Measurements from ENCODE around the gene CXCL1. TPM values are rescaled to one million over a fixed set of nuclear protein-coding genes. Genes with fewer than 3 reads are reported as not detected.

The CXCL1 gene
- total and polyA plus RNA-seq, 2 donors (not counting 3 experiments of a cell fraction or from before 2014, with no cell fraction given): 20.0 to 26.7 TPM

GRCh38 chr4:73822389-73822788, 46.8 kb upstream of the CXCL1 start:
- no peak overlapping the region for H3K4me3 ChIP-seq (replicated peaks in 1 of 3; ENCODE audit: insufficient read depth in 1 of 3, low read depth in 1 of 3, low read length in 3 of 3)
- intact Hi-C loops (cut with micrococcal nuclease) (no loop called here), dilution Hi-C loops (cut with MboI; ENCODE audit: extremely low pct_ligation_motif_present, low sequenced_read_pairs) (no loop called here)
- H3K27ac ChIP-seq (ENCODE audit: insufficient read depth, low read depth, low read length): no peak overlapping the region
- H3K4me2 ChIP-seq (ENCODE audit: insufficient read depth, low read length): no peak overlapping the region
- H3K79me2 ChIP-seq (ENCODE audit: control insufficient read depth, insufficient read depth, low read length): no peaks in the 10 kb centered on the region
- H3K4me1 ChIP-seq (ENCODE audit: control insufficient read depth, extremely low read depth, insufficient read depth, low read length): peaks cover 4% of the 10 kb centered on the region
- H4K20me1 ChIP-seq (replicated peaks; ENCODE audit: control insufficient read depth, extremely low read depth, insufficient read depth, low read length): no peaks in the 10 kb centered on the region
- H3K9me3 ChIP-seq (replicated peaks; ENCODE audit: control insufficient read depth, insufficient read depth, low read length): no peaks in the 10 kb centered on the region
- H3K27me3 ChIP-seq (ENCODE audit: control insufficient read depth in 2 of 2, insufficient read depth in 2 of 2, low read length in 2 of 2): no peaks in the 10 kb centered on the region
- H3K9me1 ChIP-seq (replicated peaks; ENCODE audit: control insufficient read depth, extremely low read depth, insufficient read depth, low read length): no peaks in the 10 kb centered on the region
- no peaks in the 10 kb centered on the region for H3K36me3 ChIP-seq (ENCODE audit: control insufficient read depth in 2 of 2, extremely low read depth in 1 of 2, insufficient read depth in 2 of 2, low read length in 2 of 2)
- TF ChIP-seq EZH2 (IDR thresholded peaks at IDR 0.05; ENCODE audit: borderline replicate concordance, low read depth, low read length, severe bottlenecking) (no peak), MAX (IDR thresholded peaks at IDR 0.05; ENCODE audit: insufficient read depth, insufficient read length) (no peak), GATA2 (IDR thresholded peaks at IDR 0.05; ENCODE audit: insufficient read depth, insufficient read length, low read depth, low read length) (no peak), POLR2AphosphoS5 (IDR thresholded peaks at IDR 0.05; ENCODE audit: insufficient read depth, low read depth, low read length) (no peak), JUN (IDR thresholded peaks at IDR 0.05; ENCODE audit: borderline replicate concordance, insufficient read depth, insufficient read length, low read depth) (peak; percentile 7), FOS (IDR thresholded peaks at IDR 0.05; ENCODE audit: borderline replicate concordance, insufficient read depth, low read length) (peak; percentile 65), CTCF (IDR thresholded peaks at IDR 0.05; ENCODE audit: extremely low read depth in 1 of 2, insufficient read depth in 1 of 2, low read depth in 1 of 2, low read length in 2 of 2) (no peak), POLR2A (IDR thresholded peaks at IDR 0.05; ENCODE audit: low read depth, low read length) (no peak), MYC (IDR thresholded peaks at IDR 0.05; ENCODE audit: low read depth, low read length) (no peak)
- H2AFZ ChIP-seq (ENCODE audit: low read depth, low read length): no peak overlapping the region
- FAIRE-seq (no peak), DNase-seq (ENCODE audit: low read depth, low spot score) (no peak)
- H3K9ac ChIP-seq (replicated peaks; ENCODE audit: extremely low read depth, insufficient read depth, low read length): no peak overlapping the region
- POLR2A ChIA-PET: no interaction called here
- BruUV-seq (replicated peaks): no TSS peak
- CTCF ChIA-PET: interaction anchor here (1.3 kb wide), 1 partner anchor 42 kb away, joined by 3 read pairs; no protein-coding TSS in a partner anchor
